C4-2B (cell line): ENCODE data around the gene ABCG1.

Experiments
- CTCF ChIP-seq: fragments of 450-650 bp; conservative IDR thresholded peaks from 2 replicates; pipeline ENCODE4 v1.5.1; 2017; ENCODE audit warnings: mild to moderate bottlenecking
- ZFX ChIP-seq: fragments of 450-650 bp; IDR thresholded peaks from 2 replicates; pipeline ENCODE4 v1.6.1; 2017

DNA sequence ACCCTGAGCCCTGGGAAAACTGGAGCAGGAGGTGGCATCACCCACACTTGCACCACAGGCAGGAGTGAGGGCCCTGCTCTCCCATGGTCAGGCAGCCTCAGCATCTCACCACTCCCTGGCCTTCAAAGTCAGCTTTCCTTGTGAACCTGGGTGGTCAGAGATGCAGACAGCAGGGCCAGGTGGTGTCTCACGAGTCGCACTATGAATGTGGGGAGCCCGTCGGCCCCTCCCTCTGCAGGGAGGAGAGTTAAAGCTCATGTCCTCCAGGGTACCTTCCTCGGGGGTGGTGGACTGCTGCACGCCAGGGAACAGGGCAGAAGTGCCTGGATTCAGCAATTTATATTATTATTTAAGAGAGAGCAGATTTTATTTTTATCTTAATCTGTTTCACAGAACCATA is 24.1 kb downstream of the ABCG1 start:
- TF ChIP-seq CTCF (no peak), ZFX (no peak)
